A549 treated with DMSO at 1 μM for 4 hours (cell line): ENCODE results near the gene HDHD5. TPM values are rescaled to one million over a fixed set of nuclear protein-coding genes. Genes with fewer than 3 reads are reported as not detected.

ENCODE experiments used
- total RNA-seq: library from RNA; stranded (reverse); fragments of 200-300 nt; extraction: Qiagen RNA extraction; gene quantifications from 5 replicates; pipeline ENCODE4 v1.2.3, GENCODE V29; 2022; ENCODE audit warnings: low read depth

The HDHD5 gene
- 34.7 to 44.2 TPM (median 39.4 TPM) in 5 replicates for total RNA-seq

GRCh38 chr22:17158568-17159503, at the start of gene HDHD5:
Gene HDHD5 (minus strand): TSS chr22:17159277. CDS start chr22:17159251, 26 bp downstream.

DNA sequence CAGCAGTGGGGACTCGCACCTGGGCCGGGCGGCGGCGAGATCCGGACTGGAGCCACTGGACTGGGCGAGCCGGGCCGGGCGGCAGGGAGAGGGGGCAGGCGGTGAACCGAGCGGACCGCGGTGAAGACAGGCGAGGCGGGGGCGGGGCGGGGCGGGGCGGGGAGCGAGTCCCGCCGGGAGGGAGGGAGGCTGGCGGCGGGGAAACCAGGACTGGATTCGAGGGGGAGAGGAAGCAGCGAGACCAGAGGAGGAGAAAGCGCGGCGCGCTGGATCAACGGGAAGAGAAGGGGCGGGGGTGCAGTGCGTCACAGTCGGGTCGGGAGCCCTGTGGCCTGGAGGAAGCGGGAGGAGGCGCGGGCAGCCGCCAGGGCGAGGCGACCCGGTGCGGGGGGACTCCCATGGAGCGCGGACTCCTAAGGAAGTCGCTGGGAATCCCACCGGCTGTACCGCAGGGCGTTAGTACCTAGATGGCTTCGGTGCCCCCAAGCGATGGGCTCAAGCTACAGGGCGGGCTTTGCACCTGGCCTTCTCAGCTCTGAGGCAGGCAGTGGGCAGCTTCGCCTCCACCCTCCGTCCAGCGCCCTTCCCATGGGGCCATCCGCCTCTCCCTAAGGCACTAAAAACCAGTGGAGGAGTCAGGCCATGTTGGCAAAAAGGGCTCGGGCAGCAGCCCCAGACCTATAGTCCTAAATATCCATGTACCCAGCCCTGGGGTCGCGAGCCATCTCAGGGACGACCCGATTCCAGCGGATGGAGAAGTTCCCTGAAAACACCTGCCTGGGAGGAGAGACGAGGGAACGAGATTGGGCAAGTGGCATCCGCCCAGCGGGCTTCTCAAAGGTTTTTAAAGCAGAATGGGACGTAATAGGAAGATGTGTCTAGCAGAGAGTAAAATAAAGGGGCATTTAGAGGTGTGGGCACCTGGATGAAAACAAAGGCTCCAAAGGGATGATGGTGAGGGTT, 37.6 kb downstream of the HDHD5 start, which contains the start of gene TMEM121B:
TMEM121B (minus strand) TSS at position 128 of the 963 bp plus-strand sequence. CDS start 233 bp downstream, outside the sequence.

Other genes starting within 250 kb of the HDHD5 start
- not detected in 5 replicates for gene GAB4, start 151.1 kb downstream of the HDHD5 start, total RNA-seq
- 5.1 to 7.8 TPM (median 7.0 TPM) in 5 replicates for gene IL17RA, start 74.3 kb downstream of the HDHD5 start, total RNA-seq
- gene TMEM121B, start 37.9 kb downstream of the HDHD5 start, total RNA-seq = 0.08 to 0.24 TPM (median 0.13 TPM) in 5 replicates
- not detected in 5 replicates for gene ADA2, start 60.2 kb upstream of the HDHD5 start, total RNA-seq
- 0.06 to 0.21 TPM (median 0.09 TPM) in 5 replicates for gene CECR2, start 210.2 kb upstream of the HDHD5 start, total RNA-seq